D721Med (cell line): ENCODE data around the gene HOXB7.

ENCODE experiments used
- DNase-seq: peaks from one replicate; pipeline ENCODE4 v3.0.0; 2011; ENCODE audit warnings: low spot score; ENCODE audit not compliant: insufficient read length
- FAIRE-seq: peaks from 2 replicates; lab custom pipeline; 2011; peaks lifted over from hg19 to GRCh38; lab: Jason Lieb, UNC
- CTCF ChIP-seq: IDR thresholded peaks from 2 replicates; pipeline ENCODE4 v1.5.1; 2012; ENCODE audit warnings: mild to moderate bottlenecking, control low read depth; ENCODE audit not compliant: insufficient read depth; ENCODE audit errors: missing control alignments

The HOXB7 gene

DNA sequence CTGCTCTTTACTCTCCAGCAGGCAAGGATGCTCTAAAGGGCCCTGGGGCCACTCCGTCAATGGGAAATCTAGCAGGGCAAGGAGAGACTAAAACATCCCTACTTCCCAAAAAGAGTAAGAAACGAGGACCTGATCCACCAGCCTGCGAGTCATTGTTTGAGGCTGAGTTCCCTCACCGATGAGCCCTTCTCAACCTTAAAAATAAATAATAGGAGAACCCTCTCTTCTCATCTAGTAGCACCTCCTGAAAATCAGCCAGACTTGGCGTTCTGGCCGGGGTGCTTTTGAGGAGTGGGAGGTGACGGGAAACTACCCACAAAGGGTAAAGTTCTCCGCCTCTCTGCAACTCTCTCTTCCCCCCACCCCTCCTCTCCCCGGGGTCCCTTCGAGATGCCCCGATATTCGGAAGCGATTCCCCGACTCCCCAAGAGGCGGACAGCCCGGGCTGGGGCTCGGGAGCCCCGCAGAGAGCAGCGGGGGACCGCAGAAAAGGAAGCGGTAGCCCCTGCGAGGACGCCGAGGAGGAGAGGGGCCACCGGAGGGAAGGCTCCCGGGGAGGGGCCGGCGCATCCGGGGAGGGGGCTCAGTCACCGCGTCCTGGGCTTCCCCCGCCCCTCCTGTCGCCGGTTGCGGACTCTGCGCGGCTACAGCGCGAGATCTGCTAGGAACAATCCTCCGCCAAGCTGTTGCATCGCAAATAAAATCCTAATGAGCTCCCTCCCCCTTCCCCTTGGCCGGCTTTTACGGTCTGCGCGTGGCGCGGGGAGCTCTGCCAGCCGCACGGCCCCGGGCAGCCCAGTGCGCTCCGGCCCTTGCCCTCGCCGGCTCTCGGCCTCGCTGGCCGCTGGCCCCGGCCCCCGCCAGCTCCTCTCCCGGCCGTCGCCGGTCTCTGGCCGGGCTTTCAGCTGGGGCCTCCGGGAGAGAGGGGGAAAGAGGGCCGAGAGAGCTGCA lies 14.0 kb upstream of the HOXB7 start:
- no peak for FAIRE-seq
- TF ChIP-seq CTCF = no peak
- no peak for DNase-seq

DNA sequence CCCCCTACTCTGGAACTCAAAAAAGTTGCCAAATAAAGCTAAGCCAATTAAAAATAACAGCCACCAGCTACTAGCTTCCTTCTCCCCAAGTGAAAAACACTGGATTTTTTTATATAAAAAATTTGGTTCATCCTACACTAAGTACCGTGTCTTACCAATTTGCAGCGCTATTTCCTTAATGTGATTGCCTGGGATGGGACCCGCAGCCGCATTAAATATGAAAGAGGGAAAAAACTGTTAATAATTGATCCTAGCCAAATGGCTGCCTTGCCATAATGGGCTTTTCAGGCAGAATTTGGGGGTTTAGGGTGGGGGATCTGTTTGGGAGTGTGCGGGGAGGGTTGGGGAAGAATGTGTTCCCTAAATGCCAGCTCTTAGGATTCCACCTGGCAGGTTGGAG lies 13.3 kb upstream of the HOXB7 start:
- no peak for DNase-seq
- no peak for FAIRE-seq
- no peak for TF ChIP-seq CTCF

- DNase-seq = no peak
- FAIRE-seq = no peak
- TF ChIP-seq CTCF = no peak
Measured at GRCh38 chr17:48623583-48623982, 12.8 kb upstream of the HOXB7 start.

DNA sequence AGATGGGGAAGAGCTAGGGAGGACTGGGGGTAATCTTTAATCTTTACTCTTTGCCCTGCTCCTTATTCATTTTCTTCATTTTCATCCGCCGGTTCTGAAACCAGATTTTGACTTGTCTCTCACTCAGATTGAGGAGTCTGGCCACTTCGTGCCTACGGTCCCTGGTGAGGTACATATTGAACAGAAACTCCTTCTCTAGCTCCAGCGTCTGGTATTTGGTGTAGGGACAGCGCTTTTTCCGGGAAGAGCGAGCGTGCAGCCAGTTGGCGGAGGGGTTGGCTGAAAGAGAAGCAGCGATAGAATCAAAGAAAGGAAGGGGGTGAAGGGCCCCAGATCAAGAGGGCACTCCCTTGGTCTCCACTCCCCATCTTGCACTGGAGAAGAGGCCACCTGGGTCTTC lies 12.0 kb upstream of the HOXB7 start:
- FAIRE-seq (no peak), DNase-seq (no peak)
- no peak for TF ChIP-seq CTCF

DNA sequence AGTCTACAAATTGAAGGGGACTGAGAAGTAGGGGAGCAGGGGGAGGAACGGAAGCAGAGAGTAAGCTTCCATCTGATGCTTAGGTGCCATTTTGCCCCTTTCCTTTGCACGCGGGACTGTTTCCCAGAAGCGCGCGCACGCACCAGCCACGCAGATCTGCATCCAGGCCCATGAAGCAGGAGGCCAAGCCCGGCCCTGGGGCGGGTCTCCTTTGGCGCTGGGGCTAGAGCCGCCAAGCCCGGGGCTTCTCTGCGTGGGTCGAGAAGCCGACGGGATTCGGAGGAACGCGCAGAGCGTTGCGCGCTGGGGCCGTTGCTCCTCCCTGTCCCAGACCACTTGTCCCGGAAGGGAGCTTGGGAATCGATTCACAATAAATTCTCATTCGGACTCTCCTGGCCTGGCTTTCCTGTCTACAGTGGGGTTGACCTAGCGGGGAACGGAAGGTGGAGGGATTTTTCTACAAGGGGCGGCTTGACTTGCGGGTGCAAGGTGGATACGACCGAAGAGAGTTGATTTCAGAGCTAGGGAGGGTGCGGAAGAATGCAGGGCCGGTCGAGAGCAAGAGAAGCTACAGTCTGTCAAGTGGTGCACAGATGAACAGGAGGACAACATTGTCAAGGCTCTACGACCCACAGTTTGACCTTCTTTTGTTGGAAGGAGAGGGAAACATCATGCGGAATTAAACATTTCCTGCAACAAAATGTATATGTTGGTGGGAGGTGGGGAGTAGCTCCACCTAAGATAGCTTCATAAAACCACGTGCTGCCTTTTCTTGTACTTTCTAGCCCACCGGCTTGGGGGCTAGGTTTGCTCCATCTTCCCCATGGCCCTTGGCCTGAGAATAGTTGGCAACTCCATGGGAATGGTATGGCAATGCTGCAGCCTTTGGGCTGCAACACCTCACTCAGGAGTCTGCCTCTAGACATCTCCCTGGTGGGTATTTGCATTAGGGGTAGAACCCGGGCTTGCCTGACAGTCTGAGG lies 10.9 kb upstream of the HOXB7 start:
- no peak for TF ChIP-seq CTCF
- FAIRE-seq (no peak), DNase-seq (no peak)

DNA sequence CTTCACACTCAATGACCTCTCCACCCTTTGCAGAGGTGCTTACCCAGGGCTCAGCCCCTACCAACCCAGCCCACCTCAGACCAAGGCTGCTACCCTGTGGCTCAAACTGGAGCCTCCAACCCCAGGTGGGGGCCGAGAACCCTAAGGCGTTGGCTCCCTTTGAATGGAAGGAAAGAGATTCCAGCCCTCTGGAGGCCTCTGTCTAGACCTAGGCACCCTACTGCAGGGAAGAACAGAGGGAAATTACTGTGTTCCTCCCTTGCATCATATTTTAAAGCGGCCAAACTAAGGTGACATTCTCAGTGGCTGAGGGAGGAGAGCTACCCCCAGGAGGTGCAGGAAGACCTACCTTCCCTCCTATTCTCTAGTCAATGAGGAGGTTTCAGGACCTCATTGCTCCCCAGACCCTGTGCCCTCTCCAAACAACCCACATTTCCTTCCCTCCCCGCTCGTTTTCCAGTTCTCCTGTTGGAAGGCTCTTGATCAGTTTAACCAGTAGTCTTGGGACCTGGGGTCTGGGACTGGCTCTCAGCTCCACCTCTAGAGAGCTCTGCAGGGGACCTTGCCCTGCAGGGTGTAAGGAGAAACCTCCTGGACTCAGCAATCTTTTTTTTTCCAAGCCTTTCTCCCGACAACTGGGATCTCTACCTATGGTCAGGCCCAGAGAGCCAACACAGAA lies 9.8 kb upstream of the HOXB7 start:
- FAIRE-seq (no peak), DNase-seq (no peak)
- no peak for TF ChIP-seq CTCF
